ENCODE data around the gene TRIM43B. TPM values are rescaled to one million over a fixed set of nuclear protein-coding genes. Genes with fewer than 3 reads are reported as not detected.

Gene TRIM43B
- total RNA-seq = not detected in 2 replicates

GRCh38 chr2:95484654-95485053, at the start of gene TRIM43B:
Gene TRIM43B (minus strand): TSS chr2:95484754. CDS start chr2:95482714, 2,040 bp downstream.

Other genes with a start within 250 kb of the TRIM43B start
- 0.30 and 0.83 TPM in 2 replicates for gene PROM2, start 210.3 kb downstream of the TRIM43B start, total RNA-seq
- gene KCNIP3, start 187.4 kb downstream of the TRIM43B start, total RNA-seq = 0.30 and 2.3 TPM in 2 replicates
- gene FAHD2A, start 82.0 kb downstream of the TRIM43B start, total RNA-seq = 24.4 and 28.5 TPM in 2 replicates
- not detected in 2 replicates for gene TRIM43, start 107.2 kb upstream of the TRIM43B start, total RNA-seq

All from smooth muscle cell of the umbilical artery (primary cell).